Activated CD8-positive, alpha-beta T cell treated with anti-CD3 and anti-CD28 coated beads, Interleukin-2, amount 10 ng/mL, durations not matched to agents 7 days and 5 days (primary cell): ENCODE data around the gene TLCD3A. TPM values are rescaled to one million over a fixed set of nuclear protein-coding genes. Genes with fewer than 3 reads are reported as not detected.
"Not testable (repeated sequence)": the region's sequence is repeated elsewhere in the genome, so short reads cannot be mapped to it uniquely, and the experiment has no call there.

Experiments used
- ATAC-seq: fragments of 150-1000 bp; cut with Tn5 transposase; one replicate; pipeline ENCODE4 v1.10.0; 2021; ENCODE audit warnings: moderate library complexity
- CTCF ChIA-PET: fragments of 350-600 bp; sonication (Branson Sonifier 250); formaldehyde crosslinking; loops from one replicate; lab custom pipeline; 2021; ENCODE audit warnings: antibody characterized with exemption; lab: Charles Lee
- POLR2A ChIA-PET: fragments of 350-600 bp; sonication (Branson Sonifier 250); formaldehyde crosslinking; loops from one replicate; lab custom pipeline; 2021; ENCODE audit warnings: antibody characterized with exemption; lab: Charles Lee
- DNase-seq: peaks from one replicate; pipeline ENCODE4 v3.0.0-alpha.2; 2020
- H3K27ac Mint-ChIP-seq: one replicate; pipeline ENCODE4 v1.8.0; 2021; ENCODE audit warnings: mild to moderate bottlenecking, mixed read lengths
- H3K27me3 Mint-ChIP-seq: one replicate; pipeline ENCODE4 v1.8.0; 2021; ENCODE audit warnings: low read depth, mixed read lengths
- H3K36me3 Mint-ChIP-seq: one replicate; pipeline ENCODE4 v1.8.0; 2021; ENCODE audit warnings: low read depth, mixed read lengths
- H3K4me1 Mint-ChIP-seq: one replicate; pipeline ENCODE4 v1.8.0; 2021; ENCODE audit warnings: low read depth, mixed read lengths
- H3K4me3 Mint-ChIP-seq: one replicate; pipeline ENCODE4 v1.8.0; 2021; ENCODE audit warnings: mild to moderate bottlenecking, mixed read lengths
- H3K9me3 Mint-ChIP-seq: one replicate; pipeline ENCODE4 v1.8.0; 2022; ENCODE audit warnings: mixed read lengths; ENCODE audit not compliant: insufficient read depth
- total RNA-seq, 2 experiments: library from RNA; stranded (reverse); gene quantifications; one replicate each; pipeline ENCODE4 v1.2.3, GENCODE V29; 2021

Gene TLCD3A
- total RNA-seq, 2 experiments from 2014 or later = 17.0 to 17.9 TPM

- H3K36me3 Mint-ChIP-seq = peaks cover 69% of the 10 kb centered on the region
- H3K4me1 Mint-ChIP-seq = peaks cover 12% of the 10 kb centered on the region
- H3K4me3 Mint-ChIP-seq = no peak overlapping the region
- ChIA-PET POLR2A (no interaction called here), CTCF (interaction anchor here (0.9 to 1.7 kb wide), 3 partner anchors 11 to 241 kb away, joined by 3 to 5 read pairs (median 3); no protein-coding TSS in a partner anchor)
- H3K9me3 Mint-ChIP-seq = no peaks in the 10 kb centered on the region
- H3K27ac Mint-ChIP-seq = peak overlapping the region; percentile 48
- peak; percentile 53 for ATAC-seq
- no peak for DNase-seq
- no peaks in the 10 kb centered on the region for H3K27me3 Mint-ChIP-seq
Measured at GRCh38 chr17:740240-741017, 8.0 kb downstream of the TLCD3A start.

GRCh38 chr17:742147-742793, 9.9 kb downstream of the TLCD3A start:
- ChIA-PET POLR2A (interaction anchor here (0.7 kb wide), 1 partner anchor 593 kb away, joined by 3 read pairs; no protein-coding TSS in a partner anchor), CTCF (interaction anchor here (1.3 to 1.7 kb wide), 3 partner anchors 10 to 42 kb away, joined by 3 to 5 read pairs (median 3); no protein-coding TSS in a partner anchor)
- ATAC-seq (no peak), DNase-seq (no peak)
- no peaks in the 10 kb centered on the region for H3K27me3 Mint-ChIP-seq
- peaks cover 73% of the 10 kb centered on the region for H3K36me3 Mint-ChIP-seq
- no peak overlapping the region for H3K27ac Mint-ChIP-seq
- no peaks in the 10 kb centered on the region for H3K9me3 Mint-ChIP-seq
- no peak overlapping the region for H3K4me3 Mint-ChIP-seq
- H3K4me1 Mint-ChIP-seq = peaks cover 8% of the 10 kb centered on the region

- ATAC-seq = no peak
- no peaks in the 10 kb centered on the region for H3K27me3 Mint-ChIP-seq
- ChIA-PET POLR2A (no interaction called here), CTCF (interaction anchor here (1.2 kb wide), 1 partner anchor 10 kb away, joined by 3 read pairs; no protein-coding TSS in a partner anchor)
- no peaks in the 10 kb centered on the region for H3K9me3 Mint-ChIP-seq
- peaks cover 75% of the 10 kb centered on the region for H3K36me3 Mint-ChIP-seq
- H3K27ac Mint-ChIP-seq = no peak overlapping the region
- H3K4me3 Mint-ChIP-seq = no peak overlapping the region
- H3K4me1 Mint-ChIP-seq = peaks cover 8% of the 10 kb centered on the region
- DNase-seq = no peak
Measured at GRCh38 chr17:743139-743538, 10.7 kb downstream of the TLCD3A start.

GRCh38 chr17:744937-745336, 12.5 kb downstream of the TLCD3A start:
- H3K9me3 Mint-ChIP-seq = no peaks in the 10 kb centered on the region
- H3K27me3 Mint-ChIP-seq = no peaks in the 10 kb centered on the region
- CTCF ChIA-PET = no interaction called here
- no peak overlapping the region for H3K4me3 Mint-ChIP-seq
- H3K36me3 Mint-ChIP-seq = peaks cover 82% of the 10 kb centered on the region
- peaks cover 13% of the 10 kb centered on the region for H3K4me1 Mint-ChIP-seq
- ATAC-seq (no peak), DNase-seq (no peak)
- POLR2A ChIA-PET = no interaction called here
- H3K27ac Mint-ChIP-seq = no peak overlapping the region

GRCh38 chr17:745406-745805, 13.0 kb downstream of the TLCD3A start:
- POLR2A ChIA-PET = no interaction called here
- CTCF ChIA-PET = interaction anchor here (0.9 kb wide), 1 partner anchor 252 kb away, joined by 3 read pairs; the partner anchor contains the start of gene TIMM22

GRCh38 chr17:746181-746580, 13.8 kb downstream of the TLCD3A start:
- H3K4me1 Mint-ChIP-seq = peaks cover 17% of the 10 kb centered on the region
- peaks cover 81% of the 10 kb centered on the region for H3K36me3 Mint-ChIP-seq
- H3K4me3 Mint-ChIP-seq = no peak overlapping the region
- ATAC-seq (no peak), DNase-seq (no peak)
- no peak overlapping the region for H3K27ac Mint-ChIP-seq
- ChIA-PET POLR2A (no interaction called here), CTCF (interaction anchor here (0.9 kb wide), 1 partner anchor 251 kb away, joined by 3 read pairs; the partner anchor contains the start of gene TIMM22)
- H3K9me3 Mint-ChIP-seq = no peaks in the 10 kb centered on the region
- no peaks in the 10 kb centered on the region for H3K27me3 Mint-ChIP-seq

More at GRCh38 chr17:745406-745805, 13.0 kb downstream of the TLCD3A start:
- Mint-ChIP-seq H3K9me3 (no peaks in the 10 kb centered on the region), H3K36me3 (peaks cover 83% of the 10 kb centered on the region), H3K4me3 (no peak overlapping the region), H3K27ac (no peak overlapping the region), H3K27me3 (no peaks in the 10 kb centered on the region), H3K4me1 (peaks cover 13% of the 10 kb centered on the region)
- no peak for DNase-seq
- ATAC-seq = no peak

GRCh38 chr17:746783-747629, 14.6 kb downstream of the TLCD3A start:
- DNase-seq (no peak), ATAC-seq (no peak)
- peaks cover 79% of the 10 kb centered on the region for H3K36me3 Mint-ChIP-seq
- no peaks in the 10 kb centered on the region for H3K9me3 Mint-ChIP-seq
- CTCF ChIA-PET = no interaction called here
- no peak overlapping the region for H3K4me3 Mint-ChIP-seq
- H3K27ac Mint-ChIP-seq = no peak overlapping the region
- POLR2A ChIA-PET = no interaction called here
- no peaks in the 10 kb centered on the region for H3K27me3 Mint-ChIP-seq
- peaks cover 20% of the 10 kb centered on the region for H3K4me1 Mint-ChIP-seq

GRCh38 chr17:748604-749003, 16.2 kb downstream of the TLCD3A start:
- CTCF ChIA-PET, H3K9me3 Mint-ChIP-seq, H3K27ac Mint-ChIP-seq, ATAC-seq, DNase-seq, POLR2A ChIA-PET, H3K4me3 Mint-ChIP-seq, H3K27me3 Mint-ChIP-seq: not testable (repeated sequence)
- Mint-ChIP-seq H3K4me1 (peaks cover 31% of the 10 kb centered on the region), H3K36me3 (peaks cover 68% of the 10 kb centered on the region)

- H3K9me3 Mint-ChIP-seq, ATAC-seq, H3K27ac Mint-ChIP-seq, DNase-seq, H3K27me3 Mint-ChIP-seq: not testable (repeated sequence)
- peaks cover 31% of the 10 kb centered on the region for H3K4me1 Mint-ChIP-seq
- ChIA-PET POLR2A (interaction anchor here (1.1 kb wide), 1 partner anchor 33 kb away, joined by 4 read pairs; the partner anchor contains the start of genes GLOD4 and MRM3), CTCF (interaction anchor here (2.3 kb wide), 1 partner anchor 337 kb away, joined by 12 read pairs; no protein-coding TSS in a partner anchor)
- peaks cover 61% of the 10 kb centered on the region for H3K36me3 Mint-ChIP-seq
- H3K4me3 Mint-ChIP-seq = peak overlapping the region; percentile 9
Measured at GRCh38 chr17:749359-749758, 17.0 kb downstream of the TLCD3A start.

GRCh38 chr17:750431-751037, 18.1 kb downstream of the TLCD3A start:
- H3K27ac Mint-ChIP-seq = peak overlapping the region; percentile 90
- peak overlapping the region; percentile 95 for H3K4me3 Mint-ChIP-seq
- peaks cover 31% of the 10 kb centered on the region for H3K4me1 Mint-ChIP-seq
- H3K9me3 Mint-ChIP-seq = no peaks in the 10 kb centered on the region
- ChIA-PET CTCF (interaction anchor here (0.6 to 2.3 kb wide), 5 partner anchors 11 to 338 kb away, joined by 3 to 12 read pairs (median 5); partner anchors contain the start of gene TIMM22), POLR2A (interaction anchor here (0.9 to 1.8 kb wide), 6 partner anchors 13 to 332 kb away, joined by 3 to 4 read pairs (median 3); partner anchors contain the start of genes GLOD4 and MRM3)
- DNase-seq (no peak), ATAC-seq (no peak)
- no peaks in the 10 kb centered on the region for H3K27me3 Mint-ChIP-seq
- peaks cover 51% of the 10 kb centered on the region for H3K36me3 Mint-ChIP-seq
